ENCODE measurements around the gene SFMBT2.

SFMBT2 gene

GRCh38 chr10:7424919-7425318, 14.1 kb upstream of the SFMBT2 start:
- no peak for DNase-seq

GRCh38 chr10:7424315-7424714, 13.5 kb upstream of the SFMBT2 start:
- peak; percentile 49 for DNase-seq

GRCh38 chr10:7423521-7423920, 12.7 kb upstream of the SFMBT2 start:
- DNase-seq: no peak

- no peak for DNase-seq
Observed at GRCh38 chr10:7421526-7421925, 10.7 kb upstream of the SFMBT2 start.

GRCh38 chr10:7419998-7420397, 9.2 kb upstream of the SFMBT2 start:
- no peak for DNase-seq

- no peak for DNase-seq
Observed at GRCh38 chr10:7417807-7418206, 7.0 kb upstream of the SFMBT2 start.

GRCh38 chr10:7417103-7417623, 6.3 kb upstream of the SFMBT2 start:
- no peak for DNase-seq

GRCh38 chr10:7414766-7415165, 3.9 kb upstream of the SFMBT2 start:
- no peak for DNase-seq

GRCh38 chr10:7412928-7413282, 2.1 kb upstream of the SFMBT2 start:
- no peak for DNase-seq

- peak; percentile 34 for DNase-seq
Observed at GRCh38 chr10:7412237-7412927, 1.5 kb upstream of the SFMBT2 start.

- peak; percentile 55 for DNase-seq
Observed at GRCh38 chr10:7411671-7412128, 866 bp upstream of the SFMBT2 start.

- DNase-seq: peak; percentile 48
Observed at GRCh38 chr10:7410301-7410861, 453 bp downstream of the SFMBT2 start.

GRCh38 chr10:7409732-7410168, 1.1 kb downstream of the SFMBT2 start:
- DNase-seq: peak; percentile 21

GRCh38 chr10:7409045-7409731, 1.6 kb downstream of the SFMBT2 start:
- peak; percentile 61 for DNase-seq

- DNase-seq: peak; percentile 68
Observed at GRCh38 chr10:7408291-7409044, 2.4 kb downstream of the SFMBT2 start.

GRCh38 chr10:7407368-7408290, 3.2 kb downstream of the SFMBT2 start:
- DNase-seq: peak; percentile 68

GRCh38 chr10:7406712-7407333, 4.0 kb downstream of the SFMBT2 start:
- DNase-seq: no peak

GRCh38 chr10:7405637-7406036, 5.2 kb downstream of the SFMBT2 start:
- DNase-seq: no peak

- DNase-seq: no peak
Observed at GRCh38 chr10:7403620-7404019, 7.2 kb downstream of the SFMBT2 start.

GRCh38 chr10:7401782-7402181, 9.1 kb downstream of the SFMBT2 start:
- no peak for DNase-seq

GRCh38 chr10:7401156-7401555, 9.7 kb downstream of the SFMBT2 start:
- no peak for DNase-seq

Data from CD4-positive, alpha-beta T cell treated with Interleukin-6 for 4 hours (primary cell).